Esophagus squamous epithelium (tissue), 5 donors: ENCODE results near the gene PPM1K. TPM values are rescaled to one million over a fixed set of nuclear protein-coding genes. Genes with fewer than 3 reads are reported as not detected.
A peak's percentile ranks its signal among the peaks of the same experiment; 100 is the strongest.

Source experiments
- DNase-seq: peaks from one replicate; lab custom pipeline; 2025; lab: John Stamatoyannopoulos, UW
- H3K27ac ChIP-seq, 4 donors: fragments of 200-600 bp; sonication (generic); one replicate each; pipeline ENCODE4 v1.5.1; 2016 to 2019; ENCODE audit warnings: mild to moderate bottlenecking in 1 of 4
- H3K27me3 ChIP-seq, 4 donors: fragments of 200-600 bp; sonication (generic); 1 replicate in 3 of 4; 2 replicates in 1 of 4; pipeline versions ENCODE4 v1.5.1 to v1.6.0; 2017 to 2021; ENCODE audit warnings: antibody characterized with exemption in 1 of 4
- H3K36me3 ChIP-seq, 3 donors: fragments of 200-600 bp; sonication (generic); one replicate each; pipeline ENCODE4 v1.5.1; 2016 to 2019
- H3K4me1 ChIP-seq, 3 donors: fragments of 200-600 bp; sonication (generic); one replicate each; pipeline ENCODE4 v1.5.1; 2017 to 2019
- H3K4me3 ChIP-seq, 4 donors: fragments of 200-600 bp; sonication (generic); 1 replicate in 3 of 4; 2 replicates in 1 of 4; pipeline ENCODE4 v1.5.1; 2016 to 2019; ENCODE audit warnings: mild to moderate bottlenecking in 2 of 4, moderate library complexity in 1 of 4
- H3K9me3 ChIP-seq, 3 donors: fragments of 200-600 bp; sonication (generic); one replicate each; pipeline ENCODE4 v1.5.1; 2016 to 2019
- CTCF ChIP-seq, 6 experiments: fragments of 450-650 bp in 4 of 6; fragments of 200-600 bp in 2 of 6; sonication (generic) in 2 of 6; IDR thresholded peaks; one replicate each; pipeline ENCODE4 v1.5.1; 2016 to 2019; ENCODE audit warnings: antibody characterized with exemption in 6 of 6, mild to moderate bottlenecking in 4 of 6, moderate library complexity in 4 of 6
- POLR2A ChIP-seq, 4 donors: fragments of 450-650 bp; IDR thresholded peaks; one replicate each; pipeline ENCODE4 v1.6.1; 2017; ENCODE audit warnings: antibody characterized with exemption in 4 of 4, mild to moderate bottlenecking in 4 of 4, moderate library complexity in 3 of 4
- WGBS, 2 donors: methylation state at CpG; one replicate each; pipeline ENCODE4 v1.1.5; 2018; 5-methylcytosine and 5-hydroxymethylcytosine counted together
- intact Hi-C: fragments of 100-400 bp; cut with DNase I; formaldehyde crosslinking; loops from one replicate; pipeline ENCODE4 v1.15.0; 2022
- total RNA-seq, 4 donors: library from RNA; depleted of rRNA; stranded (reverse); fragments of >200 nt; gene quantifications; one replicate each; pipeline ENCODE4 v1.1.0, GENCODE V29; 2016
- donor health status: DM: yes; HTN: yes; CAD: no.

The PPM1K gene
- total RNA-seq, 4 donors from 2014 or later: 4.4 to 34.0 (median 11.7) TPM

GRCh38 chr4:88219099-88219498, 65.3 kb downstream of the PPM1K start:
- 1 to 2% methylated on average over 5 of the region's 5 CpGs for WGBS, 2 donors
- DNase-seq: no peak
- intact Hi-C loops: loop anchor here (2.0 to 10.0 kb wide), 2 partner anchors 296 to 364 kb away; no protein-coding TSS in a partner anchor

GRCh38 chr4:88217169-88217568, 67.2 kb downstream of the PPM1K start:
- TF ChIP-seq POLR2A (IDR thresholded peaks at IDR 0.05) (no peak), CTCF (IDR thresholded peaks at IDR 0.05) (no peak)
- intact Hi-C loops: loop anchor here (10.0 kb wide), 1 partner anchor 362 kb away; no protein-coding TSS in a partner anchor
- H3K4me3 ChIP-seq: no peak overlapping the region
- peaks cover 0 to 4% (median 0%) of the 10 kb centered on the region in 3 donors for H3K4me1 ChIP-seq
- WGBS, 2 donors: 68 to 83% methylated on average over 3 to 4 of the region's 4 CpGs
- no peaks in the 10 kb centered on the region for H3K9me3 ChIP-seq
- no peak for DNase-seq
- H3K27ac ChIP-seq: no peak overlapping the region
- no peaks in the 10 kb centered on the region for H3K27me3 ChIP-seq
- H3K36me3 ChIP-seq: no peaks in the 10 kb centered on the region

More at GRCh38 chr4:88219099-88219498, 65.3 kb downstream of the PPM1K start:
- Histone ChIP-seq H3K27ac (no peak overlapping the region), H3K4me1 (peaks cover 0 to 4% (median 0%) of the 10 kb centered on the region in 3 donors), H3K36me3 (no peaks in the 10 kb centered on the region), H3K4me3 (no peak overlapping the region), H3K9me3 (no peaks in the 10 kb centered on the region), H3K27me3 (no peaks in the 10 kb centered on the region)
- peak; percentile 29 to 80 (median 68) for TF ChIP-seq CTCF (IDR thresholded peaks at IDR 0.05)
- no peak for TF ChIP-seq POLR2A (IDR thresholded peaks at IDR 0.05)

- Histone ChIP-seq H3K36me3 (no peaks in the 10 kb centered on the region), H3K4me1 (peaks cover 0 to 4% (median 3%) of the 10 kb centered on the region in 3 donors), H3K4me3 (no peak overlapping the region), H3K27ac (no peak overlapping the region), H3K9me3 (no peaks in the 10 kb centered on the region), H3K27me3 (no peaks in the 10 kb centered on the region)
- 39 to 61% methylated on average over 4 to 6 of the region's 6 CpGs for WGBS, 2 donors
- no peak for DNase-seq
- intact Hi-C loops: loop anchor here (10.0 kb wide), 1 partner anchor 362 kb away; no protein-coding TSS in a partner anchor
- TF ChIP-seq POLR2A (IDR thresholded peaks at IDR 0.05) (no peak), CTCF (IDR thresholded peaks at IDR 0.05) (no peak)
Measured at GRCh38 chr4:88216395-88216794, 68.0 kb downstream of the PPM1K start.

GRCh38 chr4:88215351-88215750, 69.0 kb downstream of the PPM1K start:
- intact Hi-C loops: loop anchor here (10.0 kb wide), 1 partner anchor 361 kb away; no protein-coding TSS in a partner anchor
- Histone ChIP-seq H3K27ac (no peak overlapping the region), H3K36me3 (no peaks in the 10 kb centered on the region), H3K9me3 (no peaks in the 10 kb centered on the region), H3K27me3 (no peaks in the 10 kb centered on the region), H3K4me1 (peaks cover 0 to 4% (median 3%) of the 10 kb centered on the region in 3 donors), H3K4me3 (no peak overlapping the region)
- DNase-seq: no peak
- WGBS, 2 donors: 77 to 79% methylated on average over 2 of the region's 2 CpGs
- TF ChIP-seq POLR2A (IDR thresholded peaks at IDR 0.05): no peak
- no peak for TF ChIP-seq CTCF (IDR thresholded peaks at IDR 0.05)

GRCh38 chr4:88212253-88212561, 72.2 kb downstream of the PPM1K start:
- Histone ChIP-seq H3K36me3 (no peaks in the 10 kb centered on the region), H3K4me3 (no peak overlapping the region), H3K9me3 (no peaks in the 10 kb centered on the region), H3K27me3 (no peaks in the 10 kb centered on the region), H3K4me1 (peaks cover 0 to 3% (median 0%) of the 10 kb centered on the region in 3 donors), H3K27ac (no peak overlapping the region)
- TF ChIP-seq POLR2A (IDR thresholded peaks at IDR 0.05) (no peak), CTCF (IDR thresholded peaks at IDR 0.05) (no peak)
- no peak for DNase-seq
- 44 to 47% methylated on average over 4 of the region's 4 CpGs for WGBS, 2 donors
- intact Hi-C loops: loop anchor here (5.0 to 10.0 kb wide), 2 partner anchors 175 to 357 kb away; no protein-coding TSS in a partner anchor
